Ishikawa (cell line): ENCODE measurements around the gene MARK3.

Experiments used
- CEBPB ChIP-seq: IDR thresholded peaks from 2 replicates; pipeline ENCODE4 v1.6.1; 2012
- CREB1 ChIP-seq: IDR thresholded peaks from 2 replicates; pipeline ENCODE4 v1.6.1; 2012; ENCODE audit warnings: low read depth
- EGR1 ChIP-seq: IDR thresholded peaks from 2 replicates; pipeline ENCODE4 v1.6.1; 2012
- EP300 ChIP-seq: IDR thresholded peaks from 2 replicates; pipeline ENCODE4 v1.6.1; 2012; ENCODE audit warnings: borderline replicate concordance
- FOXM1 ChIP-seq: IDR thresholded peaks from 2 replicates; pipeline ENCODE4 v1.6.1; 2012; ENCODE audit warnings: low read depth, borderline replicate concordance
- MAX ChIP-seq: IDR thresholded peaks from 2 replicates; pipeline ENCODE4 v1.6.1; 2012
- NFIC ChIP-seq: IDR thresholded peaks from 2 replicates; pipeline ENCODE4 v1.6.1; 2012
- RAD21 ChIP-seq: IDR thresholded peaks from 2 replicates; pipeline ENCODE4 v1.6.1; 2012; ENCODE audit warnings: low read depth
- TAF1 ChIP-seq: IDR thresholded peaks from 2 replicates; pipeline ENCODE4 v1.6.1; 2012; ENCODE audit warnings: low read depth, mild to moderate bottlenecking
- TCF12 ChIP-seq: IDR thresholded peaks from 2 replicates; pipeline ENCODE4 v1.6.1; 2012; ENCODE audit warnings: low read depth
- TEAD4 ChIP-seq: IDR thresholded peaks from 2 replicates; pipeline ENCODE4 v1.6.1; 2012
- YY1 ChIP-seq: IDR thresholded peaks from 2 replicates; pipeline ENCODE4 v1.6.1; 2012; ENCODE audit warnings: low read depth
- ZBTB7A ChIP-seq: IDR thresholded peaks from 2 replicates; pipeline ENCODE4 v1.6.1; 2012; ENCODE audit warnings: low read depth
- TF ChIP-seq, protein P1 (sequence below): IDR thresholded peaks from 2 replicates; pipeline ENCODE4 v1.6.1; 2012; ENCODE audit warnings: low read depth, mild to moderate bottlenecking
- TF ChIP-seq, protein P2 (sequence below): IDR thresholded peaks from 2 replicates; pipeline ENCODE4 v1.6.1; 2012

Gene MARK3

GRCh38 chr14:103523575-103523954 is 138.3 kb downstream of the MARK3 start:
- TF ChIP-seq, protein P1, sequence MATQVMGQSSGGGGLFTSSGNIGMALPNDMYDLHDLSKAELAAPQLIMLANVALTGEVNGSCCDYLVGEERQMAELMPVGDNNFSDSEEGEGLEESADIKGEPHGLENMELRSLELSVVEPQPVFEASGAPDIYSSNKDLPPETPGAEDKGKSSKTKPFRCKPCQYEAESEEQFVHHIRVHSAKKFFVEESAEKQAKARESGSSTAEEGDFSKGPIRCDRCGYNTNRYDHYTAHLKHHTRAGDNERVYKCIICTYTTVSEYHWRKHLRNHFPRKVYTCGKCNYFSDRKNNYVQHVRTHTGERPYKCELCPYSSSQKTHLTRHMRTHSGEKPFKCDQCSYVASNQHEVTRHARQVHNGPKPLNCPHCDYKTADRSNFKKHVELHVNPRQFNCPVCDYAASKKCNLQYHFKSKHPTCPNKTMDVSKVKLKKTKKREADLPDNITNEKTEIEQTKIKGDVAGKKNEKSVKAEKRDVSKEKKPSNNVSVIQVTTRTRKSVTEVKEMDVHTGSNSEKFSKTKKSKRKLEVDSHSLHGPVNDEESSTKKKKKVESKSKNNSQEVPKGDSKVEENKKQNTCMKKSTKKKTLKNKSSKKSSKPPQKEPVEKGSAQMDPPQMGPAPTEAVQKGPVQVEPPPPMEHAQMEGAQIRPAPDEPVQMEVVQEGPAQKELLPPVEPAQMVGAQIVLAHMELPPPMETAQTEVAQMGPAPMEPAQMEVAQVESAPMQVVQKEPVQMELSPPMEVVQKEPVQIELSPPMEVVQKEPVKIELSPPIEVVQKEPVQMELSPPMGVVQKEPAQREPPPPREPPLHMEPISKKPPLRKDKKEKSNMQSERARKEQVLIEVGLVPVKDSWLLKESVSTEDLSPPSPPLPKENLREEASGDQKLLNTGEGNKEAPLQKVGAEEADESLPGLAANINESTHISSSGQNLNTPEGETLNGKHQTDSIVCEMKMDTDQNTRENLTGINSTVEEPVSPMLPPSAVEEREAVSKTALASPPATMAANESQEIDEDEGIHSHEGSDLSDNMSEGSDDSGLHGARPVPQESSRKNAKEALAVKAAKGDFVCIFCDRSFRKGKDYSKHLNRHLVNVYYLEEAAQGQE, result no peak
- TF ChIP-seq TAF1 (no peak), EGR1 (no peak)

DNA sequence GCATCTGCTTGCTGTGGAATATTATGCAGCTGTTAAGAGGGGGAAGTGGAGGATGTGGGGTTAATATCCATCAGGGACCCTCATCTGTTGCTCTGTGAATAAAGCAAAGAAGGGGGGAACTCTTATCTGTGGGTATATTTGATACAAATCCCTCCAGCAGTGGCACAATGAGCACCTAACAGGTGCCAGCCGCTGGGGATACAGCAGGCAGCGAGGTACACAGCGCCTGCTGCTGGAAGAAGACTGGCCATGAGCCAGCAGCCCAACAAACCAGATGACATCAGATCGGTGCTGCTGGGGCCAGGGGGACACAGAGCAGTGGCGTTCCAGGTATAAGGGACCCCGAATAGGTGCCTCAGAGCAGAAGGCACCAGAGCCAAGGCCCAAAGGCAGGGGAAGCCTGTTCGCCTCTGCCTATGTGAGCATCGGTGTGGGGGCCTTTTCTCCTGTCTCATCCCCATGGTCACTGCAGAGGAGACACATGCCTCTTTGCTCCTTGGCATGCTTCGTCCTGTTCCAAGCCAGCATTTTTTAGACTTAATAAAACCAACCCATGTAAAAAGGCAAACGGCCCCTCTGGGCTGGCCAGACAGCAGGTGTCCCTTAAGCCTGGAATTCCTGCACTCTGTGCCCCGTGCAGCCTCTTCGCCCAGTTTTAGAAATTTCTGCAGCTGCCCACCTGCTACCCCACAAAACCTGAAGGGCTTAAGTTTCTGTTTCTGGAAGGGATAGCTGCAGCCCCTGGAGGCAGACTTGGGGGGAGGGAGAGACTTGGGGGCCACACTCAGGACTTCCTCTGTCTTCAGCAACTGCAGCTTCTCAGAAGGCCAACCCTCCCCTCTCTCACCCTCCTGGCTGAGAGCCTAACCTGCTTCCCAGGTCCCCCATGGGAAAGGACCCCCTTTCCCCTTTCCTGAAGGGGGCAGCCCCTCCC is 139.1 kb downstream of the MARK3 start:
- TF ChIP-seq MAX, result no peak
- TF ChIP-seq CREB1, result no peak
- TF ChIP-seq TCF12, result no peak
- TF ChIP-seq ZBTB7A, result no peak
- TF ChIP-seq EGR1, result no peak
- TF ChIP-seq, protein P2, sequence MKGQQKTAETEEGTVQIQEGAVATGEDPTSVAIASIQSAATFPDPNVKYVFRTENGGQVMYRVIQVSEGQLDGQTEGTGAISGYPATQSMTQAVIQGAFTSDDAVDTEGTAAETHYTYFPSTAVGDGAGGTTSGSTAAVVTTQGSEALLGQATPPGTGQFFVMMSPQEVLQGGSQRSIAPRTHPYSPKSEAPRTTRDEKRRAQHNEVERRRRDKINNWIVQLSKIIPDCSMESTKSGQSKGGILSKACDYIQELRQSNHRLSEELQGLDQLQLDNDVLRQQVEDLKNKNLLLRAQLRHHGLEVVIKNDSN, result no peak
- no peak for TF ChIP-seq TEAD4
- TF ChIP-seq, protein P1, result no peak
- no peak for TF ChIP-seq YY1
- TF ChIP-seq FOXM1, result no peak
- no peak for TF ChIP-seq NFIC
- no peak for TF ChIP-seq RAD21
- TF ChIP-seq CEBPB, result no peak
- no peak for TF ChIP-seq TAF1
- no peak for TF ChIP-seq EP300

- TF ChIP-seq ZBTB7A, result no peak
- TF ChIP-seq, protein P2, result peak; percentile 55; the same call in 1 of the 2 replicates
Observed at GRCh38 chr14:103526247-103526913, 141.2 kb downstream of the MARK3 start.

- TF ChIP-seq EP300 (no peak), YY1 (no peak), TEAD4 (no peak), TCF12 (no peak), EGR1 (no peak), MAX (no peak), CREB1 (no peak), RAD21 (no peak), NFIC (no peak), TAF1 (no peak), CEBPB (no peak), FOXM1 (no peak)
- TF ChIP-seq, protein P2, result no peak
Observed at GRCh38 chr14:103526914-103527248, 141.7 kb downstream of the MARK3 start.

DNA sequence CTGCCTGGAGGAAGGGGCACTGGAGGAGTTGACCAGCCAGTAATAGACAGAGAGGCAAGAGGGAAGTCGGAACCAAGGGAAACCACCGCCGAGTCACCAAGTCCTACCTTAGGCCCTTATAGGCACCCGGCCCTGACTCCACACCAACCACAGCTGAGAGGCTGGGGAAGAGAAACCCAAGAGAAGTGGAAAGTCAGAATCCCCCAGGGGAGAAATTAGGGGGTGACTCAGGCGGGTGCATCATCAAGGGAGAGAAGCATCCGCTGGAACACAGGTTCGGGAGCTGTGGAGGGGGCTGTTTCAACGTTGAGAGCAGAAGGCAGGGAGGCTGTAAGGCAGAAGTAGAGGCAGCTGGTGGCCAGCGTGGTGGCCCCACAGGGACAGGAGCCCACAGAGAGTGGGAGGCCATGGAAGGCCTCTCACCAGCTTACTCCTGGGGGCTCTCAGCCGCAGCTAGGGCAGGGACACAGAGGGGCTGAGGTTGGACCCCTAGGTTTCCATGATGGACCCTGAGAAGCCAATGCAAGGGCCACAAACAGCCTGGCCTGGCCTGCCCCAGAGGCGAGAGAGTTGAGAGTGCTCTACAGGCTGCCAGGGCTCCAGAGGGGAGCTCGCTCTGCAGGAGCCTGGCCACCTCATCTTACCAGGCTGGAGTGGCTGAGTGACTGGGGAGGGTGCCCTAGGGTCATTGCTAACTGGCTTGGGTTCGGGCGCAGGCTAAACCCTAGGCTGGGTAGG is 142.4 kb downstream of the MARK3 start:
- TF ChIP-seq, protein P1, result no peak
- no peak for TF ChIP-seq EGR1
- TF ChIP-seq CEBPB, result no peak
- TF ChIP-seq EP300, result no peak
- no peak for TF ChIP-seq YY1
- no peak for TF ChIP-seq NFIC
- TF ChIP-seq, protein P2, result no peak
- no peak for TF ChIP-seq RAD21
- no peak for TF ChIP-seq FOXM1
- TF ChIP-seq TAF1, result no peak
